HG03520 (cell line): ENCODE results near the gene FAM149B1.
A peak's percentile ranks its signal among the peaks of the same experiment; 100 is the strongest.
"Not testable (repeated sequence)": the region's sequence is repeated elsewhere in the genome, so short reads cannot be mapped to it uniquely, and the experiment has no call there.

Experiments
- ATAC-seq: cut with Tn5 transposase; IDR thresholded peaks from one replicate; pipeline ENCODE4 v1.9.1; 2021; ENCODE audit warnings: mild to moderate bottlenecking, moderate library complexity; ENCODE audit not compliant: unreplicated experiment

Gene FAM149B1

GRCh38 chr10:73167783-73168464 lies at the start of gene FAM149B1, which contains the start of gene ECD:
Gene FAM149B1, plus strand, starts transcription at chr10:73168119. Its CDS starts 221 bp downstream, at chr10:73168340.
Gene ECD, minus strand, starts transcription at chr10:73168008. Its CDS starts 4,071 bp downstream, at chr10:73163937.
- peak; percentile 89 for ATAC-seq

- ATAC-seq = no peak
These were observed 48.5 kb upstream of the FAM149B1 start for GRCh38 chr10:73119457-73119856.

GRCh38 chr10:73119952-73120351 lies 48.0 kb upstream of the FAM149B1 start:
- no peak for ATAC-seq

GRCh38 chr10:73126343-73126742 lies 41.6 kb upstream of the FAM149B1 start:
- no peak for ATAC-seq

- ATAC-seq = no peak
These were observed 36.6 kb upstream of the FAM149B1 start for GRCh38 chr10:73131301-73131700.

- no peak for ATAC-seq
These were observed 35.8 kb upstream of the FAM149B1 start for GRCh38 chr10:73131913-73132686.

- ATAC-seq = no peak
These were observed 33.2 kb upstream of the FAM149B1 start for GRCh38 chr10:73134727-73135126.

GRCh38 chr10:73136627-73137026 lies 31.3 kb upstream of the FAM149B1 start:
- no peak for ATAC-seq

- ATAC-seq = no peak
These were observed 28.7 kb upstream of the FAM149B1 start for GRCh38 chr10:73139251-73139650.

- ATAC-seq = no peak
These were observed 26.3 kb upstream of the FAM149B1 start for GRCh38 chr10:73141603-73142002.

GRCh38 chr10:73150633-73151413 lies 17.1 kb upstream of the FAM149B1 start:
- not testable (repeated sequence) for ATAC-seq

GRCh38 chr10:73152009-73152408 lies 15.9 kb upstream of the FAM149B1 start:
- no peak for ATAC-seq

GRCh38 chr10:73156054-73156453 lies 11.9 kb upstream of the FAM149B1 start:
- ATAC-seq = no peak

- ATAC-seq = no peak
These were observed 8.8 kb upstream of the FAM149B1 start for GRCh38 chr10:73159038-73159648.

- ATAC-seq = no peak
These were observed 6.8 kb upstream of the FAM149B1 start for GRCh38 chr10:73161079-73161478.

GRCh38 chr10:73161662-73162061 lies 6.3 kb upstream of the FAM149B1 start:
- ATAC-seq = no peak

GRCh38 chr10:73163096-73163495 lies 4.8 kb upstream of the FAM149B1 start:
- no peak for ATAC-seq

- no peak for ATAC-seq
These were observed 947 bp upstream of the FAM149B1 start for GRCh38 chr10:73166972-73167371.

- ATAC-seq = no peak
These were observed 499 bp upstream of the FAM149B1 start for GRCh38 chr10:73167458-73167782.

- ATAC-seq = no peak
These were observed 515 bp downstream of the FAM149B1 start for GRCh38 chr10:73168465-73168803.

- no peak for ATAC-seq
These were observed 1.4 kb downstream of the FAM149B1 start for GRCh38 chr10:73169320-73169719.
